AG09319 (cell line): Measurements from ENCODE around the gene VWA8.

Experiments used
- DNase-seq: peaks from one replicate; pipeline ENCODE4 v3.0.0-alpha.2; 2010; ENCODE audit warnings: low read depth; ENCODE audit errors: extremely low read depth
- CTCF ChIP-seq: IDR thresholded peaks from 2 replicates; pipeline ENCODE4 v1.5.1; 2011; ENCODE audit warnings: low read depth, mild to moderate bottlenecking, inconsistent platforms, low read length, moderate library complexity

VWA8 gene

DNA sequence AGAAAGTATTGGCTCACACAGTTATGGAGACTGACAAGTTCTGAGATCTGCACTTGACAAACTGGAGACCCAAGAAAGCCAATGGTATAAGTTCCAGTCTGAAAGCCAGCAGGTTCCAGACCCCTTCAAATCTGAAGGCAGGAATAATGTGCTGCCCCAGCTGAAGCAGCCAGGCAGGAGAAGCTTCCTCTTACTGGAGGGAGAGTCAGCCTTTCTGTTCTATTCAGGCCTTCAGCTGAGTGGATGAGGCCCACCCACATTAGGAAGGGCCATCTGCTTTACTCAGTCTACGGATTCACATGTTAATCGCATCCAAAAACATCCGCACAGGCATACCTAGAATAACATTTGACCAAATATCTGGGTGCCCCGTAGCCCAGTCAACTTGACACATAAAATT is 8.2 kb upstream of the VWA8 start:
- no peak for TF ChIP-seq CTCF

DNA sequence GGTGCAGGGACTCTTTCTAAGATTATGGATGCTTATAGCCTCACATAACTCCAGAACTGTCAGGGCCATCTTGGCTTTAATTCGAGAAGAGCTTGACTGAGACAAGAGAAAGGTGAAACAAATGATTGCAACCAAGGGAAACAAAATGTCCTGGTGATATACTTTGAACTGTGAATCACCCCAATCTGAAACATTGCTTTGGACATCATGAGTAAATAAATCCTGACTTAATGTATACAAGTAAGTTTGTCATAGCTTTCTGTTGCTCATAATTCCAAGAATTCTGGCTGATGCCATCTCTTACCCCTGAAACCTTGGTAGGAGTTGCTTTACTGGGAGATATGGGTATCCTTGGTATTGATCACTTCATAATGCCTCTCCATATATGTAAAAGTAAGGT is 5.8 kb upstream of the VWA8 start:
- no peak for TF ChIP-seq CTCF
- no peak for DNase-seq

More for the DNA sequence above, 8.2 kb upstream of the VWA8 start:
- no peak for DNase-seq

DNA sequence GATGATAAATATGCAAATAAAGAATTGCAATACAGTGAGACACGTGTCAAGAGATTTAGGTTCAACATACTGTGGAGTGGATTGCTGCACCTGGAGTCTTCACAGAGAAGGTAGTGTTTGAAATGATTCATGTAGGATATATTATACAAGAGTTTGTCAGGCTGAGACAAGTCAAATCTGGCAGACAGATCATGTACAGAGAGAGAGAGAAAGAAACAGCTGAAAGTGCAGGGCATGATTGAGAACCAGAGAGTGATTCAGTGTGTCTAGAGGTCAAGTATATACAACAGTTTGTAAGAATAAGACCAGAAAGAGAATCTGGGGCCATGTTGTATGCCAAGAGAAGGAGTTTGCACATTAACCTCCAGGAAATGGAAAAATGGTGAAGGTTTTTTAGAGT is 2.1 kb upstream of the VWA8 start:
- TF ChIP-seq CTCF = no peak
- DNase-seq = no peak

- no peak for TF ChIP-seq CTCF
- no peak for DNase-seq
These were observed 504 bp upstream of the VWA8 start for GRCh38 chr13:41961466-41961760.

DNA sequence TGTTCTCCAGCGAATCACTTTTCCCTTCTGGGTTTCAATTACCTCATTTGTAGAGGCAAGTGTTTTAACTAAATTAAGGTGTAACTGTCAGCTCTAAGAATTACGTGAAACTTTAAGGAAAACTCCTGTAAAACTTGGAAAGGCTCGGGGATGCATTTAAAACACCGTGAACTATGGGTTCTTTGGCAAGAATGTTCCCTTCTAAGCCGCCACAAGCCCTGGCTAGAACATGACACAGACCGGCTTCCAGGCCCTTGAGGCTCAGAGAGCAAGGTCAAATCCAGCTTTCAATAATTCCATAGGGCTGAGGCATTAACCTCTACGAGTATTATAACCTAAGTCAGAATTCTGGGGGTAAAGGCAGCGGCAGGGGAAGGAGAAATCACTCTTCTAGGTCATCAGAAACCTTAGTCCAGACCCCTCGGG is 685 bp downstream of the VWA8 start:
- no peak for DNase-seq
- no peak for TF ChIP-seq CTCF

- no peak for DNase-seq
- no peak for TF ChIP-seq CTCF
These were observed 4.6 kb downstream of the VWA8 start for GRCh38 chr13:41956272-41956671.

- no peak for DNase-seq
- TF ChIP-seq CTCF = no peak
These were observed 5.3 kb downstream of the VWA8 start for GRCh38 chr13:41955605-41956004.
